ENCODE results near the gene NUP98.

Gene NUP98

DNA sequence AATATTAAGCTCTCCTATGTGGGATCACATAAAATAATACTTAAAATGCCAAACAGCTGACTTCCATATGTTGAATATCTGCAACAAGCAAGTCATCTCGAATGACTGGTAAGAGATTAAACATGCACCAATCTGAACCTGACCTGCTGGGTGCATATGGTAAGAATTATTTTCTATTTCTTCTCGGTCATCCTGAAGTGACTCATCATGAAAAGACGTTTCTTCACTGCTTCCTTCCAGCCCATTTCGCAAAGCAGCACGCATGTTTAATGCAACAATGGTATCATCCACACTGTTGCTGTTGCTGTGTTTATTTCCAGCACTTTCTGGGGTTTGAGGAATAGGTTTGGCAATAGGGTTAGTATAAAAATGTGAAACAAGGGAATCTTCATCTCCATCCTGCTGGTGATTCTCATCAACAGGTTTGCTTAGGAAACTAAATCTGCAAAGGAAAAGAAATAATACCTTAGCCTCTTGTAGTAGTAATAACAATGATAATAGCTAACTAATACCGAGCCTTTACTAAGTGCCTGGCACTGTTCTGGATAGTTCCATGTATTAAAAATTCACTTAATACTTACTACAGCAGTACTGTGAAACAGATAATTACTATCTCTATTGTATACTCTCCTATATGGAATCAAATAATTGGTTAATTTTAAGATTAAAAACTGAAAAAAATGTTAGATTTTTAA, 74.2 kb downstream of the NUP98 start:
- no peak for DNase-seq

DNA sequence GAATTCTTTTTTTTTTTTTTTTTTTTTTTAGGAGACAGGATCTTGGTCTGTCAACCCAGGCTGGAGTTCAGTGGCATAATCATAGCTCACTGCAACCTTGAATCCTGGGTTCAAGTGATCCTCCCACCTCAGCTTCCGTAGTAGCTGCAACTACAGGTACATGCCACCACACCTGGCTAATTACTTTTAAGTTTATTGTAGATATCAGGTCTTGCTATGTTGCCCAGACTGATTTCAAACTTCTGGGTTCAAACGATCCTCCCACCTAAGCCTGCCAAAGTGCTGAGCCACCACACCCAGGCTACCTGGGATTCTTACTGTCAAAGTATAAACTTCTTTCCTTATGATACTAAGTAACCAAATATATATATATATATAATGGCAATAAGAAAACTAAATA, 75.3 kb downstream of the NUP98 start:
- no peak for DNase-seq

DNA sequence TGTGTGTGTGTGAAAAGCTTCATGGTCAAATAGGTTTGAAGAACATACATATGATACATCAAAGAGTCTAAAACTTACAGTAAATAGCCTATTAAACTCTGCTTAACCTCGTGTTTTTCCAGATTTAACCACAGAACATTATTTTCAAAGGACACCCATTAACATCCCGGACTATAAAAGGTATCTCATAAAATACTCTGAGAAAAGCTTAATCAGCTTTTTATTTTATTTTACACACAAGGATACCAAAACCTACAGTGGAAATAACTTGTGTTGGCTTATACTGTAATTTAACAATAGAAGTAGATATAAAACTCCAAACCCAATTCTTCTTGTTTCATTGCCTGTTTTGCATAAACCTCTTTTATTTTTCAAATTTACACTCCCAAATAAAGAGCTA, 76.4 kb downstream of the NUP98 start:
- no peak for DNase-seq

DNA sequence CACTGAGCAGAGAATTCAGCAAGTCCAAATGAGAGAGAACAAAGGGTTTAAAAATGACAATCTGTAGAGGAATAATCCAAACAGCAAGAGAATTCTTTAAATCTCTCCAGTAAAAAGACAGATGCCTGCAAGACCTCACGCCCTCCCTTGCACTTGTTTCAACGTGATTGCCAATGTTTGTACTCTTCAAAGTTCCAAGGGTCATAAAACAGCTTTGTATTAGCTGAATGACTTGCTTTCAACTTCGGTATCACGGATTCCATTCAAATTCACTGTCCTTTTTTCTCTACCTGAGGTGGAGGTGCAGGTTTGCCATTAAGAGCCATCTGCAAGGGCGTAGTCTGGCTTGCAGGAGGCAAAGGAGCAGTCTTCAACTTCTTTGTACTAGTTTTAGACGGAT, 85.1 kb downstream of the NUP98 start:
- no peak for DNase-seq

DNA sequence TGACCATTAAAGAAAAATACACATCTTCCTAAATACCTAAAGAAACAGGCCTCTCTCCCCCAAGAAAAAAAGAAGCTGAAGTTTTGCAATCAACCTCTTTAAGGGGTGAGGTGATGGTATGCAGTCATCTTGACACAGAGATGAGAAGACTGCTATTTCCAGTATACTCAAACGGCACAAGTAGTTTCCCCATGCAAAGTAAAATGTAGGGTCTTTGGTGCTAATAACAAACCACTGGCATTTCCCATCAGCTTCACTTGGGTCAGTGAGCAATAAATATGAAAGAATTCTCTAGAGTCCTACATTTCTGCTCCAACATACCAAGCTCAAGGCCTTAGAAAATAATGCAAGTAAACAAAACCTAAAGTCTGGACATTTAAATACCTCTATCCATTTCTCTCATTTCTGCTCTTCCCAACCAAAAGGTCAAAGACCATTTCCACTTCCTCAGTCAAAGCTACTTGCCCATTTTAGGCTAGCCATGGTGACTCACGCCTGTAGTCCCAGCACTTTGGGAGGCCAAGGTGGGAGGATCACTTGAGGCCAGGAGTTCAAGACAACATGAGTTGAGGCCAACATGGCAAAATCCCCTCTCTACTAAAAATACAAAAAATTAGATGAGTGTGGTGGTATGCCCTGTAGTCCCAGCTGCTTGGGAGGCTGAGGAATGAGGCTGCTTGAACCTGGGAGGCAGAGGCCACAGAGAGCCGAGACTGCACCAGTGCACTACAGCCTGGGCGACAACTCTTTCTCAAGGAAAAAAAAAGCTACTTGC, 86.7 kb downstream of the NUP98 start:
- no peak for DNase-seq

DNA sequence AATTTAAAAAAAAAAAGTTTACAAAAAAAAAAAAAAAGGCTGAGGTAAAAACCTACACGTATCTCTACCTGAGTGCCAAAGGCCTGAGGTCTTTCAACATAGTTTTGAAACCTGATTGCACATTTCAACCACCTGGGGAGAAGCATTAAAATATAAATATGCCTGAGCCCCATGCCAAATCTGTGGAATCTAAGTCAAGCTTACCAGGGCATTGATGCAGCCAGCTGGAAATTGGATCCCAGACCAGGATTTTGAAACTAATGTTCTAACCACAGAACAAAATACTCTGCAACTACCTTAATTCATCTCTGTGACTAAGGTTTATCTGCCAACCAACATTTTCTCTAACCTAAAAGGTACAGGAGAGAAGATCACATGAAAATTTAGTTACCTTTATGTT, 87.4 kb downstream of the NUP98 start:
- no peak for DNase-seq

DNA sequence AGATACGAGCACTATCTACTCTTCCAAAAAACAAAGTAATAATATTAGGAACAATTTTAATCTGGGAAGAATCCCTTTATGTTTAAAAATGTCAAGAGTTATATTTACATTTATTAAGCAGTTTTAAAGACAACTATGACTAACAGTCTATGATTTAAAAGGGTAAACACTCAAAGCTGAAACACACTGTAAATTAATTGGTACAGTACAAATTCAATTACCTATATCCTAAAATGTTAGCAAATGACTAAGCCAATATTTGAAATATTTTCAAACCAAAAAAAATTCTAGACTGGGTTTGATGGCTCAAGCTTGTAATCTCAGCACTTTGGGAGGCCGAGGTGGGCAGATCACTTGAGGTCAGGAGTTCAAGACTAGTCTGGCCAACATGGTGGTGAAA, 90.2 kb downstream of the NUP98 start:
- DNase-seq: no peak

DNA sequence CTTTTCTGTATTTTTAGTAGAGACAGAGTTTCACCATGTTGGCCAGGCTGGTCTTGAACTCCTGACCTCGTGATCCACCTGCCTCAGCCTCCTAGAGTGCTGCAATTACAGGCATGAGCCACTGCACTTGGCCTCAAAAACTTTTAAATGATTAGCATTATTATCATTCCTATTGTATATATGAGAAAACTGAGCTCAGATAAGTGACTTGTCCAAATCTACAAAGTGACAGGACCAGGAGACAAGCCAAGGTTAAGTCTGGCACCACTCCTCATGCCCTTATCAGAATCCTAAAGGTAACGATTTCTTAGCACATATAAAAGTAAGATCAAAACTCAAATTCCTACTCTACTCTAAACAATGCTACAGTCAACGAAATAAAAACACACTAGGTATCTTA, 94.0 kb downstream of the NUP98 start:
- DNase-seq: no peak

DNA sequence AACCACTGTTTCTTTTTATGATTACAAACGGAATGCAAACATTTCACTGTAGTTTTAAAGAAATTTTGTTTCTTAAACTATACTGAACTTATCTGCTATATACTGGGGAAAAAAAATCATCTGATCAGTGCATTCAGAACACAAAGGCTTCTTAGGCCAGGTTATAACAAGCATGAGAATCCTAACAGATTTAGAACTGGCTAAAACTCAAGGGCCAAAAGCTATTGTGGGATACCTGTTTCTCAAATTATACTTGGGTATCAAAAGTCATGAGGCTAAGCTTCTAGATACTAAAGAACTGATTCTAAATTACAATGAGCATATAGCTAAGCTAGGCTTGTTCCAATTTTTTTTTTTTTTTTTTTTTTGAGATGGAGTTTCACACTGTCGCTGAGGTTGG, 96.4 kb downstream of the NUP98 start:
- DNase-seq: no peak

DNA sequence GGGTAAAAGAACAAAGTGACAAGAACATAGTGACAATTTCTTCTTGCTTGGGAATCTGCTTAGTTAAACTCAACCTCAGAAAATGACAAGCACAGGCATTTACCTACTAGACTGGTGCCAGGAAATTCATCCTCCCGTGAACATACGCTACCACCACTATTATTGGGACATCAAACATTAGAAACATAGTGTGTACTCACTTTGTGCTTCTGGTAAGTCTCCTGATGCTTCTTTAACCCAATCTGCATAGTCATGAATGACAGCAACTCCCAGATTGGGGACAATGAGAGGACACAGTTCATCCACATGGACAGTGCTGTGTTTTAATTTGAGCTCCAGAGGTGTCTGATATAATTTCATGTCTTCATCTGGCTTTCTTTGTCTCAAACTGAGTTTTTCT, 96.9 kb downstream of the NUP98 start:
- no peak for DNase-seq

DNA sequence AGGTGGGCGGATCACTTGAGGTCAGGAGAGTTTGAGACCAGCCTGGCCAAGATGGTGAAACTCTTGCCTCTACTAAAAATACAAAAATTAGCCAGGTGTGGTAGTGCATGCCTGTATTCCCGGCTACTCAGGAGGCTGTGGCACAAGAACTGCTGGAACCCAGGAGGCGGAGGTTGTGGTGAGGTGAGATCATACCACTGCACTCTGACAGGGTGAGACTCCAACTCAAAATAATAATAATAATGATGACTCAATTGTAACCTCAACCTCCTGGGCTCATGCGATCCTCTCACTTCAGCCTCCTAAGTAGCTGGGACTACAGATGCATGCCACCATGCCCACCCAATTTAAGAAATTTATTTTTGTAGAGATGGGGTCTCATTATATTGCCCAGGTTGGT, 110.6 kb downstream of the NUP98 start:
- DNase-seq: no peak

DNA sequence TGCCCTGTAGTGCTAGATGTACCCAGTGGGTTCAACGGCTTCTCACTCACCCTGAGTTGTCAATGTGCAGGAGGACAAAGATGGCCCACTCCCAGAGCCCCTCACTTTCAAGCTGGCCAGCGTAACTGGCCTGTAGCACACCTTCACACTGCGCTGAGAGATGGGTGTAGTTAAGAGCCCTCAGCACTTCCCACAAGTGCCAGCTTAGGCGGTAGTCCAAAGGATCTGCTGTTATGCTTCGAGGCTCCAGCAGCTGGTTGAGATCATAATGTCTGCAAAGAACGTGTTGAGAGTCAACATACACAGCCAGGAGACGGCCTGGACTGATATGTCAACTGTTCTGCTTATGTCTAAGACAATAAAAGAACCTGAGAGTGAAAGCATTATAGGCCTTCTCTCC, 111.4 kb downstream of the NUP98 start:
- no peak for DNase-seq

DNA sequence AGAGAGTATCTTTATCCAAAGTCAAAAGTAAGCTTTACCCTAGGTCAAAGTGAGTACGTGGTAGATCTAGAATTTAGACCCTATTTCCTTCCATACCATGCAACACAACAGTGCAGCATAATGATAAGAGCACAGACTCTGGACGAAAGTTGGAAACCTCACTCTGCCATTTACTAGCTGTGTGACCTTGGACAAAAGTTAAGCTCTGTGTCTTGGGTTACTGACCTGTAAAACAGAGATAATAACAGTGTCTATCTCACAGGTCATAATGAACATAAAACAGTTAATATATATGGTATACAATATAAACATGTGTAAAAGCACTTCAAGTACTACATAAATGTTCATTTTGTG, 112.6 kb downstream of the NUP98 start:
- no peak for DNase-seq

DNA sequence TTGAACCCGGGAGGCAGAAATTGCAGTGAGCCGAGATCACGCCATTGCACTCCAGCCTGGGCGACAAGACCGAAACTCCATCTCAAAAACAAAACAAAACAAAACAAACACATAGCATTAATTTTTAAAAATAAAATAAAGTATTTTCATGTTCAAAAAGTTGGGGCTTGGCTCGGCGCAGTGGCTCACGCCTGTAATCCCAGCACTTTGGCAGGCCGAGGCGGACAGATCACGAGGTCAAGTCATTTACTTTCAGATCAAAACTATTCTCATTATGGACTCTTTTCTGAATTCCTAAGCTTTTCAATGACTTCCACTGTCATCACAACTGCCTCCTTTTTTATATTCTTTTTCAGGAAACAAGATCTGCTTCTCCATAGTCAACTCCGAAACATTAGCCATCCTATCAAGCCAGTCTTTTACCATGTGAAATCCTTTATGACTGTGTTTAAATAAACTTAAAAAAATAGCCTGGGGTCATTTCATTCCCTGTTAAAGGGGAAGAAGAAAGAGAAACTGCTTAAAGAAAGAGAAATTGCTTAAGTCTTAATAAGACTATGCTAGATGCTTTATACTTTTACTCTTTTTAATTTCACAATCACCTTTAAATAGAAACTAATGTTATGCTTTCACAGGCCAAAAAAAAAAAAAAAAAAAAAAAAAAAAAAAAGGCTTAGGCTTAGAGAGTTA, 113.1 kb downstream of the NUP98 start:
- DNase-seq: no peak

DNA sequence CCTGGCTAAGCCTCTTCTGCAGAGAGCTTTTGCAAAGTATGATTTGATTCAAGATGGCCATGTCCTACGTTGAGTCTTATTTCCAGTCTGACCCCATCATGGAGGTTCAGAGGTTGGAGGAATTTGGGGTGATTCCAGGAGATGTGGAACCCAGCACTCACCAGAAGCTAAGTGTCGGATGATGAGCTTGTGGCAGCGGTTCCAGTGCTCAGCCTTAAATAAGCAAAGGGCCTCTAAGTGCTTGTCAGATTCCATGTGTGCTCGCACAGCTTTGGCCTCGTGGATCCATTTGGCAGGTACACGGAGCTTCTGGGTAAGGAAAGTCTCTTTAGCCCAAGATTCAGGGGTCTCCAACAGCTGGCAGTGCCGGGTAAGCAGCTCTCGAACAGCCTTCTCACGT, 114.3 kb downstream of the NUP98 start:
- no peak for DNase-seq

DNA sequence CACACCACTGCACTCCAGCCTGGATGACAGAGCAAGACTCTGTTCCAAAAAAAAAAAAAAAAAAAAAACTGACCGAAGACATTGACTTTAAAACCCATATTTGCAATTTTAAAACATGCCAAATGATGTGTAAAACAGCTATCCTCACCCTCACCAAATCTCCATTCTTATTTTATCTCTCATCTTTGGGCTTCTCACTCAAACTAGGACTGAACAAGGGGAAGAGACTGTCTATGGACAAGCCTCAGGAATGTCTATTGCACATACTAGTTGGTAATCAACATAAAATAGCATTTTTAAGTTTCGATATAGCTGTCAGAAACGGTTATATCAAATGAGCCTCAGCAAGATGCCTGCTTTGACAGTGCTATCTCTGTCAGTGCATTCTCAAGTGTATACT, 118.3 kb downstream of the NUP98 start:
- DNase-seq: no peak

DNA sequence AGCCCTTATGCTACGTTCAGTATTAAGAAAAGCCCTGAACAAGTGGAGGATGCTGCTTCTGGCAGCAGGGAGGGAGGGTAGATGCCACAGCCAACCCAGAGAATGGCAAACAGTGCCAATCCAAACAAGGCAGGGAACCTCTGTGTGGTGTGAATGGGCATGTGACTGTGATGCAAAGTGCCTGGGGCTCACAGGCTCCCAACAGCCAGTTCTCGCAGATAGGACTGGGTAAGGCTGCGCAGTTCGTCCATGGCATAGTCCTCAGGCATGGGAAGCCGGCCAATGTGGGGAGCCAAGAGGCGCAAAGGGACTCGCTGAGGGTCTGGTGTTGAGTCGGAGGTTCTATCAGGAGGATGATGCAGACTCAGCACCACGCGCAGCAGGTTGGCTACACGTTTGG, 121.4 kb downstream of the NUP98 start:
- DNase-seq: no peak

DNA sequence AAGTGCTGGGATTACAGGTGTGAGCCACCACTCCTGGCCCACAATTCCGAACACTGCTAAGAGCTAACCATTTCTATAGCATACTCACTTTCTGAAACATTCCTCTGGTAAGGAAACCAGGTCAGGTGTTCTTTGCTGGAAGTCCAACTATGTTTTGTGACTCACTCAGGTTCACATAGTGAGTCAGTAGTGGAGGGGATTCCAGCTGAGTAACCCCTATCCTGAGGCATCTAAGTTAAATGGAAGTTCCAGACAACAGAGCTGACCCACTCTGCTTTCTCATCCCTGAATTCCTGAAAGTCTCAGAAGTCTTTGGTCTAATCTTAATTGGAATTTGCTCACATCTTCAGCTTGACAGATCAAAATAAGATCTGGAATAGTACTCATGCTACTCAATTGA, 123.2 kb downstream of the NUP98 start:
- DNase-seq: no peak

DNA sequence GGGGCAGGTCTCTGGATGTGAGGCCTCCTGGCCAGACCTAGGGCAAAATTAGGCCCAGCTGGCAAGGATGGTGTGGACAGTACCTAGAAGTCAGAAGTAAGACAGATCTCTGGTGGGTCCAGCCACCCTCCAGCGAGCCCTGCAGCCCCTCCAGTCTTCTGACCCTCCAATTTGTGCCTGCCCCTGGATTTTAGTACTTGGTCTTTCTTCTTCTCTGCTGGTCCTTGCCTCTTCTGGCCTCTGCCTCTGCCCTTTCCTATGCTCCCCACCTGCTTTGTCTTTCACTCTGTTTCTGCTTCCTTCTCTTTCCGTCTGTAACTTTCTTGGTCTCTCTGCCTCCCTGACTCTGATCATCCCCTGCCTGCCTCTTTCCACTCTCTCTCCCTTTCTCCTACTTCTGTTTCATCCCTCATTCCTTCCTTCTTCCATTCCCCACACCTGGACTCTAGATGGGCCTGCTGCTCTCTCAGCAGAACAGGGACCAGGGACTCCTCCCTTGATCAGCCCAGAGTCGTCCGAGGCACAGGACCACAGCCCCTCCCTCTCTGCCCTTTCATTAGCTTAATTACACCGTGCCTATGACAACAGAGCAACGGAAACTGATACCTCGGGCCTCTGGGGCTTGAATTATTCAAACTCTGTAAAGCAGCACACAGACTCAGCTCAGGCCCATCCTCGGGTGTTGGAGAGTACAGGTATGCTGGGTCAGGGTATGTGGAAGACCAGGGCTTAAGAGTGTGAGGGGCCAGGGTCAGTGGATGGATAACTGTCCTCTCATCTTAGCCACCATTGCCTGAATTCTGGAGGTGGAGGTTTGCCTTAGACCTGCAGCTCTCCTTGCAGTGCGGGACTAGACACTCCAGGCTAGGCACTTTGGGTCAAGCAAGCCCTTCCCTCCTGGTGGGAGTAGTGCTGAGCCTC, 125.8 kb downstream of the NUP98 start, which contains the start of gene CHRNA10:
CHRNA10 (minus strand) TSS at position 51 of the 921 bp plus-strand sequence. CDS start 72 bp downstream, outside the sequence.
- DNase-seq: no peak

DNA sequence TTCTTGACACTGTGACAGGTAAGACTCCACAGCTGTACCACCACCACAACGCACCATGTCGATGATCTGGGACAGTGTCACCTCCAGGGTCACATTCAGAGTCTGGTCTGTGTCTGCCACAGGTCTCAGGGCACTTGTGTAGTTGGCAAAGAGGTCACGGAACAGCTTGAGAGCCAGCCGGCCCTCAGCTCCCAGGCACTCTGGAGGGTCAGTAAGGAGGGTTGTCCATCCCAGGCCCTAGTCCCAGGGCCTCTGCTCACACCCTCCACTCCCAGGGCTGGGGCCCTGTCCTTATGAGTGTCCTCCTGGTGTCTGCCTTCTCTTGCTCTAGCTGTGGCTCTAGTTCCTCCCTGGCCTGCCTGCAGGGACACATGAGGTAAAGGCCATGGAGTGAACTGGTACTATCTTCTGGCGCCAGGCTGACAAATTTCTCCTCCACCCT, 127.6 kb downstream of the NUP98 start:
- no peak for DNase-seq

DNA sequence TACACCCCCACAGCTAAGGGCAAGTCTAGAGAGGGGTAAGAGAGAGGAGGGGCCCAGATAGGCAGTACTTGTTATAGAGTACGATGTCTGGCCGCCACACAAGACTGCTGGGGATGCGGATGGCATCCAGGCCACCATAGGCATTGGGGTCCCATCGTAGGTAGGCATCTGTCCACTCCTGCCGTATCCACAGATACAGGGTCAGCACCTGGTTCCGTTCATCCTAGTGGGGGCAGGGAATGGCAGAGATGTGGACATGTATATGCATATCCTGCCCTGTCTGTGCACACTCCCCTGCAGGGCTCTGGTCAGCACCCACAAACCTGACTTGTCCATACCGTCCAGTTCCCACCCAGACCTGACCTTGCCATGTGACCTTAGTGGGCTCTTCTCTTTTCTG, 128.2 kb downstream of the NUP98 start:
- DNase-seq: no peak

DNA sequence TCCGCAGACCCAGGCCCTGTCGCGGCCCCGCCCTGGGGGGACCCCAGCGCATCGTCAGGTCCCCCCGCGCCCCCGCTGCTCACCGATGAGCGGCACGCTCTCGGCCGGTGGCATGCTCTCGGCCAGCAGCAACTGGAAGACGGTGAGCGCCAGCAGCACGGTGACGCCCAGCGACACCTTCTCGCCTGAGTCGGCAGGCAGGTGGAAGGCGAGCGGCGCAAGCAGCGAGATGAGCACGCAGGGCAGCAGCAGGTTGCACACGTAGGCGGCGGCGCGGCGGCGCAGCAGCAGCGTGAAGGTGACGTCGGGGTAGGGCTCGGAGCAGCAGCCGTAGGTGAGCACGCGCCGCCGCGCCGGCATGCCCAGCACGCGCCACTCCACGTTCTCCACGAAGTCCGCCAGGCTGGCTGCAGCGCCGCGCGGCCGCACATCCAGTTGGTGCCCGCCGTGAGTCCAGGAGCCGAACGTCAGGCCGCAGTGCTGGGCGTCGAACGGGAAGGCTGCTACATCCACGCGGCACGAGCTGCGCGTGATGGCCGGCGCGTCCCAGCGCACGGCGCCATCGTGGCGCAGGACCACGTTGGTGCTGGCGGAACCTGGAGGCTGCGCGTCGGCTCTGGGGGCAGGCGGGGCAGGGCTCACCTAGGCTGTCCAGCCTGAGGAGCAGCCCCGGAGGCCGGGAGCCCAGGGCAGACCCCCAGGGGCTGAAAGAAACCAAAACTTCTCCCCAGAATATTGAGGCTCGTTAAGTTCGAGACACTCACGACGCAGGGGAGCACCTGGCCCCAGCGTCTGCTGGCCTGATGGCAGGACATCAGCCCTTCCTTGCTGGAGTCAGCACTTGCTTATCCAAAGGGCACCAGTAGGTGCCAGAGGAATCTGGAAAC, 130.0 kb downstream of the NUP98 start:
- no peak for DNase-seq
